Pancreas (tissue), 10 donors: ENCODE measurements around the gene DHX32. TPM values are rescaled to one million over a fixed set of nuclear protein-coding genes. Genes with fewer than 3 reads are reported as not detected.
"Not testable (repeated sequence)": the region's sequence is repeated elsewhere in the genome, so short reads cannot be mapped to it uniquely, and the experiment has no call there.

Source experiments
- ATAC-seq, 4 donors: fragments of 200-7000 bp; cut with Tn5 transposase; one replicate each; pipeline versions ENCODE4 v1.8.0 to v1.9.1; 2020; ENCODE audit warnings: mild to moderate bottlenecking in 4 of 4, moderate library complexity in 4 of 4
- DNase-seq, 6 donors: peaks; one replicate each; pipeline ENCODE4 v3.0.0-alpha.2; 2020
- FAIRE-seq: peaks from 2 replicates; lab custom pipeline; 2012; peaks lifted over from hg19 to GRCh38; lab: Jason Lieb, UNC
- H3K27ac ChIP-seq, 4 donors: fragments of 200-600 bp; sonication (generic); 1 replicate in 3 of 4; 2 replicates in 1 of 4; pipeline versions ENCODE4 v1.5.0 to v1.8.0; 2020
- H3K27me3 ChIP-seq, 4 donors: fragments of 200-600 bp; one replicate each; pipeline ENCODE4 v1.8.0; 2021
- H3K36me3 ChIP-seq, 3 donors: fragments of 200-600 bp; sonication (generic) in 1 of 3; one replicate each; pipeline versions ENCODE4 v1.5.0 to v1.8.0; 2020 to 2021
- H3K4me1 ChIP-seq, 3 donors: fragments of 200-600 bp; one replicate each; pipeline ENCODE4 v1.8.0; 2021
- H3K4me3 ChIP-seq, 4 donors: fragments of 200-600 bp; sonication (generic) in 2 of 4; one replicate each; pipeline versions ENCODE4 v1.5.0 to v1.8.0; 2020 to 2021
- H3K9me3 ChIP-seq, 4 donors: fragments of 200-600 bp; one replicate each; pipeline ENCODE4 v1.8.0; 2021
- WGBS, 2 donors: extraction: QIAGEN DNeasy Blood & Tissue Kit; methylation state at CpG; one replicate each; pipeline ENCODE4 v1.1.7; 2013; 5-methylcytosine and 5-hydroxymethylcytosine counted together
- intact Hi-C, 3 donors: fragments of 100-400 bp; cut with DNase I; formaldehyde crosslinking; loops; one replicate each; pipeline versions ENCODE4 v1.11.1 to v1.14.2; 2022
- polyA plus RNA-seq, 2 donors: library from polyadenylated mRNA; stranded (reverse); fragments of 200-250 nt; gene quantifications; one replicate each; pipeline ENCODE4 v1.2.3, GENCODE V29; 2013
- total RNA-seq, 6 donors: library from RNA; stranded (reverse); fragmentation: NEBNext Ultra II Directional in 4 of 6; extraction: Animal tissue kit (Norgen Biotek cat#: 25700) in 4 of 6; gene quantifications; one replicate each; pipeline versions ENCODE4 v1.2.1 to v1.2.4, GENCODE V29; 2021 to 2023
- TF ChIP-seq, protein P1 (sequence below), 4 donors: fragments of 200-600 bp; sonication (generic) in 3 of 4; IDR thresholded peaks; one replicate each; pipeline versions ENCODE4 v1.5.0 to v1.8.0; 2021; ENCODE audit warnings: antibody characterized with exemption in 4 of 4
- donor health status: healthy with polysubstance abuse.
- donor health status: DM: no; HTN: no; CAD: no; lungs with moderate emphysema.
- donor health status: DM: no; HTN: no; CAD: no.
- donor health status: control.
- donor health status: control.
- donor health status: Bipolar disorder and iron deficiency.
- donor health status: DM: yes; HTN: yes; CAD: no.
- donor health status: DM: no; HTN: no; CAD: no.
- donor health status: DM: no; HTN: no; CAD: no.
- donor health status: DM: yes; HTN: yes; CAD: no.

Gene DHX32, protein sequence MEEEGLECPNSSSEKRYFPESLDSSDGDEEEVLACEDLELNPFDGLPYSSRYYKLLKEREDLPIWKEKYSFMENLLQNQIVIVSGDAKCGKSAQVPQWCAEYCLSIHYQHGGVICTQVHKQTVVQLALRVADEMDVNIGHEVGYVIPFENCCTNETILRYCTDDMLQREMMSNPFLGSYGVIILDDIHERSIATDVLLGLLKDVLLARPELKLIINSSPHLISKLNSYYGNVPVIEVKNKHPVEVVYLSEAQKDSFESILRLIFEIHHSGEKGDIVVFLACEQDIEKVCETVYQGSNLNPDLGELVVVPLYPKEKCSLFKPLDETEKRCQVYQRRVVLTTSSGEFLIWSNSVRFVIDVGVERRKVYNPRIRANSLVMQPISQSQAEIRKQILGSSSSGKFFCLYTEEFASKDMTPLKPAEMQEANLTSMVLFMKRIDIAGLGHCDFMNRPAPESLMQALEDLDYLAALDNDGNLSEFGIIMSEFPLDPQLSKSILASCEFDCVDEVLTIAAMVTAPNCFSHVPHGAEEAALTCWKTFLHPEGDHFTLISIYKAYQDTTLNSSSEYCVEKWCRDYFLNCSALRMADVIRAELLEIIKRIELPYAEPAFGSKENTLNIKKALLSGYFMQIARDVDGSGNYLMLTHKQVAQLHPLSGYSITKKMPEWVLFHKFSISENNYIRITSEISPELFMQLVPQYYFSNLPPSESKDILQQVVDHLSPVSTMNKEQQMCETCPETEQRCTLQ
- 10 to 100 TPM; 17.2 to 33.1 (median 24.9) TPM for total RNA-seq
- 10 to 100 TPM; 16.9 to 18.6 TPM for polyA plus RNA-seq

DNA sequence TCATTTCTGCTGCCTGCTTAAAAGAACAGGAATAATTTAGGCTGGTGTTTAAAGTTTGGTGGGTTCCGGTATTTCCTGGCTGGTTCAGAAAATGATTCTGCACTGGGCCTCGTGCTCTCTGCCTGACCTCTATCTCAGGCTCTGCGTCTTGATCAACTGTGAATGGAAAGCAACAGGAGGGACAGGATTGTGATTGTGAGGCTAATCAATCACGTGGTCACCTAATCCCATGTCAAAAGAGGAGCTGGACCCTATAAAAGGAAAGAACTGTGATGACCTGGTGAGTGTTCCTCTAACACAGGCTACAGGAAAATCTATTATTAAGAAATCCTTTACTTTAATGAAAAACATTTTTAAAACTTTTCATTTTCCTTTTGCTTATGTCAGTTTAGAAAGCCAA is at the start of gene DHX32:
Gene DHX32, minus strand, starts transcription at position 101 of the 400 bp plus-strand sequence. CDS start 468 bp downstream, outside the sequence.
- intact Hi-C loops = no loop called here
- DNase-seq = no peak
- Histone ChIP-seq H3K9me3 (no peaks in the 10 kb centered on the region), H3K4me3 (no peak within 1 kb of the TSS), H3K27me3 (no peaks in the 10 kb centered on the region), H3K36me3 (no peaks in the 10 kb centered on the region), H3K27ac (peak within 1 kb of the TSS in 2 of 4 donors; percentile 53 to 62), H3K4me1 (peaks cover 0 to 33% (median 16%) of the 10 kb centered on the region in 3 donors)
- ATAC-seq = peak in 1 of 4 donors; percentile 21
- WGBS, 2 donors = 38 to 39% methylated on average over 4 of the region's 4 CpGs
- no peak for FAIRE-seq
- TF ChIP-seq, protein P1, sequence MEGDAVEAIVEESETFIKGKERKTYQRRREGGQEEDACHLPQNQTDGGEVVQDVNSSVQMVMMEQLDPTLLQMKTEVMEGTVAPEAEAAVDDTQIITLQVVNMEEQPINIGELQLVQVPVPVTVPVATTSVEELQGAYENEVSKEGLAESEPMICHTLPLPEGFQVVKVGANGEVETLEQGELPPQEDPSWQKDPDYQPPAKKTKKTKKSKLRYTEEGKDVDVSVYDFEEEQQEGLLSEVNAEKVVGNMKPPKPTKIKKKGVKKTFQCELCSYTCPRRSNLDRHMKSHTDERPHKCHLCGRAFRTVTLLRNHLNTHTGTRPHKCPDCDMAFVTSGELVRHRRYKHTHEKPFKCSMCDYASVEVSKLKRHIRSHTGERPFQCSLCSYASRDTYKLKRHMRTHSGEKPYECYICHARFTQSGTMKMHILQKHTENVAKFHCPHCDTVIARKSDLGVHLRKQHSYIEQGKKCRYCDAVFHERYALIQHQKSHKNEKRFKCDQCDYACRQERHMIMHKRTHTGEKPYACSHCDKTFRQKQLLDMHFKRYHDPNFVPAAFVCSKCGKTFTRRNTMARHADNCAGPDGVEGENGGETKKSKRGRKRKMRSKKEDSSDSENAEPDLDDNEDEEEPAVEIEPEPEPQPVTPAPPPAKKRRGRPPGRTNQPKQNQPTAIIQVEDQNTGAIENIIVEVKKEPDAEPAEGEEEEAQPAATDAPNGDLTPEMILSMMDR (IDR thresholded peaks at IDR 0.05) = no peak

DNA sequence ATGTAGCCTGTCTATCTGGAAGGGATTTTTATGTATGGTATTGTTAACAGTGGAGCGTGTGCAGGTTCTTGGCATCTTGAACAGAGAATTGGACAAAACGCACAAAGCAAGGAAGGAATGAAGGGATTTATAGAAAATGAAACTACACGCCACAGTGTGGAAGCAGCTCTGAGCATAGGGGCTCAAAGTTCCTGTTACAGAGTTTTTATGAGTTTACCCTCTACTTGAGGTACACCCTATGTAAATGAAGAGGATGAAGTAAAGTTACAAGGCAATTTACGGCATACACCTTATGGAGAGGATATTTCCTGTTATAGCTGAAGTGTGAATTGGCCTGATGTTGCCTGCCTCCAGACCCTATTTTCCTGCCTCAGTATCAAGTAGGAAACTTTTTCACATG is 48.5 kb upstream of the DHX32 start:
- 78 to 89% methylated on average over 4 of the region's 4 CpGs for WGBS, 2 donors
- Histone ChIP-seq H3K4me1 (peaks cover 0 to 4% (median 0%) of the 10 kb centered on the region in 3 donors), H3K9me3 (no peaks in the 10 kb centered on the region), H3K27me3 (no peaks in the 10 kb centered on the region), H3K27ac (peak overlapping the region in 1 of 4 donors; percentile 17), H3K36me3 (no peaks in the 10 kb centered on the region), H3K4me3 (no peak overlapping the region)
- DNase-seq = no peak
- no peak for FAIRE-seq
- intact Hi-C loops = no loop called here
- ATAC-seq = peak in 1 of 4 donors; percentile 9
- TF ChIP-seq, protein P1 (IDR thresholded peaks at IDR 0.05) = no peak

DNA sequence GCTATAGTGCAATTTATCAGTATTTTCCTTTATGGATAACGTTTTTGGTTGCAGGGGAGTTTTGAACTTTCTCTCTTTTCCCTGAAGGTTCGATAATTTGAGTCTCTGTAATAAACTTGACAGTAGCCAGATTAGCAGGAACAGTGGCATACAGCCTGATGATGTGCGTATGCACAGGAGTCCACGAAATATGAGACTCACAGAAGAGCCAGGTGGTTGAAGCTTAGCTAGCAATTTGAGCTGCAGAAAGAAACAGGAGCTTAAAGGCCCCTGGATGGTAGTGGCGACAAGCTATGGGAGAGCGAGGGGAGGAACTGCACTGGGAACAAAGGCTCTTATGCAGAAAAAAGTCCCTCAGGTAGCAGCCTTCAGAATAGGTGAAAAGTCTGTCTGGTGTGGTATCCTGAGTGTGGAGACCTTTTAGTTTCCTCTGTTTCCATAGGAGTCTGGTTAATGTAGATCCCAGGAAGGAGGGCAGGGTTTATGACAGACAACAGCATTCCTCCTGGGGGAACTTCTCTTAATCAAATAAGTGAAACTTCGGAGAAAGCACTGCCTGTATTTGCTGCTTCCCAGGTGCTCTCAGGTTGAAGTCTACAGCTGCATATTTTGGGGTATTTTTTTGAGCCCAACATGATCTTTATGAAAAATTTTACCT is 48.0 kb upstream of the DHX32 start:
- Histone ChIP-seq H3K27ac (peak overlapping the region in 1 of 4 donors; percentile 17), H3K9me3 (no peaks in the 10 kb centered on the region), H3K36me3 (no peaks in the 10 kb centered on the region), H3K27me3 (no peaks in the 10 kb centered on the region), H3K4me3 (no peak overlapping the region), H3K4me1 (peaks cover 0 to 4% (median 0%) of the 10 kb centered on the region in 3 donors)
- DNase-seq (no peak), FAIRE-seq (no peak), ATAC-seq (peak in 3 of 4 donors; percentile 31 to 59 (median 44))
- TF ChIP-seq, protein P1 (IDR thresholded peaks at IDR 0.05) = no peak
- 51 to 56% methylated on average over 7 of the region's 7 CpGs for WGBS, 2 donors
- intact Hi-C loops = no loop called here

DNA sequence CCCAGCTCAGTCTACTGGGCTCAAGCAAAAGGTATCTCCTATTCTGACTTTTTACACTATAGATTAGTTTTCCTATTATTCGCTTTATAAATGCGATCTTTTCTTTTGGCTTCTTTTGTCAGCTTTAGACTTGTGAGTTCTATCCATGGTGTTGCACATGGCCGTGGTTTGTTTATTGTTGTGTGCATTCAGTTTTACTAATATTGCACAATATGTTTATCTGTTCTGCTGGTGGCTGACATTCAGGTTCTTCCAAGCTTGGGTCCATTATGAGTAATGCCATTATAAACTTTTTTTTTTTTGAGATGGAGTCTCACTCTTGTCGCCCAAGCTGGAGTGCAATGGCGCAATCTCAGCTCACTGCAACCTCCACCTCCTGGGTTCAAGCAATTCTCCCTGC is 46.2 kb upstream of the DHX32 start:
- ATAC-seq, H3K27ac ChIP-seq, intact Hi-C loops, H3K4me1 ChIP-seq, DNase-seq, H3K27me3 ChIP-seq, FAIRE-seq, H3K36me3 ChIP-seq, H3K9me3 ChIP-seq, H3K4me3 ChIP-seq: not testable (repeated sequence)
- WGBS, 2 donors = 82 to 86% methylated on average over 5 of the region's 5 CpGs

DNA sequence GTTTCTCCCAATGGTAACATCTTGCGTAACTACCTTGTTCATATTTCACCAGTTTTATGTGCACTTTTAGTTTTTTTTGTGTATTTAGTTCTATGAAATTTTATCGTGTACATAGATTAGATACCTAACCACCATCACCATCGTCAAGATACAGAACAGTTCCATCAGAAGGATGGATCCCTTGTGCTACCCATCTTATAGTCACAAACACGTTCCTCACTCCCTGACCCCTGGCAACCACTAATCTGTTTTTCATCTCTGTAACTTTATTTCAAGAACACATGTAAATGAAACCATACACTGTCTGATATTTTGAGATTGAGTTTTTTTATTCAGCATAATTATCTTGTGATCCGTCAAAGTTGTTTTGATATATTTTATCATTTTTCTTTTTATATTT is 45.2 kb upstream of the DHX32 start:
- no peak for DNase-seq
- TF ChIP-seq, protein P1 (IDR thresholded peaks at IDR 0.05) = no peak
- Histone ChIP-seq H3K36me3 (no peaks in the 10 kb centered on the region), H3K4me3 (no peak overlapping the region), H3K4me1 (peaks cover 0 to 4% (median 0%) of the 10 kb centered on the region in 3 donors), H3K27me3 (no peaks in the 10 kb centered on the region), H3K9me3 (no peaks in the 10 kb centered on the region), H3K27ac (no peak overlapping the region)
- 48 to 50% methylated on average over 5 of the region's 5 CpGs for WGBS, 2 donors
- ATAC-seq = no peak
- no peak for FAIRE-seq
- intact Hi-C loops = no loop called here
